H1 (cell line): ENCODE data around the gene PLXND1. TPM values are rescaled to one million over a fixed set of nuclear protein-coding genes. Genes with fewer than 3 reads are reported as not detected.
A peak's percentile ranks its signal among the peaks of the same experiment; 100 is the strongest.

Experiments used
- CTCF ChIA-PET: fragments of 300-600 bp; sonication (Branson Sonifier 250); formaldehyde crosslinking; loops from one replicate; lab custom pipeline; 2021; ENCODE audit not compliant: partially characterized antibody; lab: Charles Lee
- POLR2A ChIA-PET: fragments of 300-600 bp; sonication (Branson Sonifier 250); formaldehyde crosslinking; loops from one replicate; lab custom pipeline; 2021; ENCODE audit warnings: inconsistent platforms; ENCODE audit not compliant: partially characterized antibody; lab: Charles Lee
- DNase-seq, 2 experiments: peaks; one replicate each; pipeline versions ENCODE4 v3.0.0 to v3.0.0-alpha.2; 2010 to 2022; ENCODE audit warnings: low spot score in 2 of 2, low read depth in 1 of 2, mixed read lengths in 1 of 2
- FAIRE-seq: peaks from 2 replicates; lab custom pipeline; 2011; peaks lifted over from hg19 to GRCh38; lab: Jason Lieb, UNC
- H2AFZ ChIP-seq: 2 replicates; pipeline ENCODE4 v1.8.1; 2012; ENCODE audit warnings: low read length, inconsistent platforms
- H2AK5ac ChIP-seq: 2 replicates; pipeline ENCODE4 v1.6.1; 2013; ENCODE audit warnings: low read depth, low read length
- H2BK120ac ChIP-seq: replicated peaks from 2 replicates; pipeline ENCODE3; 2013; ENCODE audit warnings: low read depth, low read length, inconsistent platforms
- H2BK12ac ChIP-seq: 2 replicates; pipeline ENCODE4 v1.6.1; 2013; ENCODE audit warnings: low read depth, low read length
- H2BK15ac ChIP-seq: 2 replicates; pipeline ENCODE4 v1.6.1; 2013; ENCODE audit warnings: low read length
- H2BK20ac ChIP-seq: 2 replicates; pipeline ENCODE4 v1.6.1; 2013; ENCODE audit warnings: low read length
- H2BK5ac ChIP-seq: 2 replicates; pipeline ENCODE4 v1.6.1; 2013; ENCODE audit warnings: low read depth, low read length
- H3K14ac ChIP-seq: 2 replicates; pipeline ENCODE4 v1.6.1; 2013; ENCODE audit warnings: inconsistent platforms; ENCODE audit not compliant: insufficient read length
- H3K18ac ChIP-seq: 2 replicates; pipeline ENCODE4 v1.6.1; 2013; ENCODE audit warnings: low read length; ENCODE audit errors: extremely low read depth
- H3K23ac ChIP-seq: 2 replicates; pipeline ENCODE4 v1.6.1; 2013; ENCODE audit warnings: inconsistent platforms; ENCODE audit not compliant: insufficient read length
- H3K23me2 ChIP-seq: 2 replicates; pipeline ENCODE4 v1.6.1; 2013; ENCODE audit warnings: low read depth, low read length
- H3K27ac ChIP-seq: 2 replicates; pipeline ENCODE4 v1.6.1; 2011; ENCODE audit warnings: low read depth, low read length, inconsistent platforms
- H3K27me3 ChIP-seq, 4 experiments: replicated peaks in 1 of 4; 1 replicate in 1 of 4; 2 replicates in 3 of 4; pipeline versions ENCODE4 v1.6.1 to v1.8.1; 2011 to 2013; ENCODE audit warnings: low read length in 3 of 4, mild to moderate bottlenecking in 3 of 4, inconsistent platforms in 2 of 4, mixed read lengths in 2 of 4, moderate library complexity in 1 of 4; ENCODE audit not compliant: control insufficient read depth in 3 of 4, insufficient read depth in 3 of 4; ENCODE audit errors: extremely low read depth in 1 of 4
- H3K36me3 ChIP-seq, 4 experiments: 2 replicates each; pipeline versions ENCODE4 v1.6.1 to v1.8.1; 2011 to 2013; ENCODE audit warnings: mild to moderate bottlenecking in 4 of 4, low read length in 3 of 4, moderate library complexity in 2 of 4, control low read depth in 1 of 4, inconsistent platforms in 1 of 4; ENCODE audit not compliant: insufficient read depth in 4 of 4, control insufficient read depth in 2 of 4
- H3K4ac ChIP-seq: replicated peaks from 2 replicates; pipeline ENCODE3; 2013; ENCODE audit warnings: low read length, low read depth, mixed read lengths, inconsistent platforms; ENCODE audit not compliant: insufficient read length
- H3K4me1 ChIP-seq, 4 experiments: replicated peaks in 1 of 4; 1 replicate in 1 of 4; 2 replicates in 3 of 4; pipeline versions ENCODE4 v1.6.1 to v1.8.1; 2011 to 2013; ENCODE audit warnings: low read length in 3 of 4, inconsistent platforms in 2 of 4, mixed read lengths in 1 of 4; ENCODE audit not compliant: insufficient read depth in 4 of 4, control insufficient read depth in 3 of 4
- H3K4me2 ChIP-seq, 2 experiments: 2 replicates each; pipeline versions ENCODE4 v1.6.1 to v1.8.1; 2011 to 2013; ENCODE audit warnings: low read depth in 2 of 2, low read length in 2 of 2, control low read depth in 1 of 2, inconsistent platforms in 1 of 2, mild to moderate bottlenecking in 1 of 2; ENCODE audit not compliant: insufficient read depth in 1 of 2
- H3K4me3 ChIP-seq, 4 experiments: fragments of 200-600, 300-600 bp in 1 of 4; sonication (generic), shearing (Covaris generic), sonication (Bioruptor Twin) in 1 of 4; 2 replicates each; pipeline versions ENCODE4 v1.5.1 to v1.8.1; 2011 to 2016; ENCODE audit warnings: low read length in 4 of 4, low read depth in 3 of 4, control low read depth in 2 of 4, inconsistent platforms in 2 of 4, mild to moderate bottlenecking in 2 of 4, mixed read lengths in 1 of 4, moderate library complexity in 1 of 4; ENCODE audit not compliant: insufficient read depth in 2 of 4; ENCODE audit errors: extremely low read depth in 1 of 4
- H3K56ac ChIP-seq: replicated peaks from 2 replicates; pipeline ENCODE3; 2013; ENCODE audit warnings: low read depth, mild to moderate bottlenecking, mixed read lengths, low read length, inconsistent platforms; ENCODE audit not compliant: insufficient read length
- H3K79me1 ChIP-seq: 2 replicates; pipeline ENCODE4 v1.6.1; 2013; ENCODE audit warnings: low read depth, low read length, control low read depth
- H3K79me2 ChIP-seq, 2 experiments: 2 replicates each; pipeline versions ENCODE4 v1.6.1 to v1.8.1; 2012 to 2013; ENCODE audit warnings: low read length in 2 of 2, mild to moderate bottlenecking in 2 of 2, inconsistent platforms in 1 of 2; ENCODE audit not compliant: insufficient read depth in 2 of 2, control insufficient read depth in 1 of 2
- H3K9ac ChIP-seq, 4 experiments: replicated peaks in 1 of 4; 1 replicate in 1 of 4; 2 replicates in 3 of 4; pipeline versions ENCODE4 v1.6.1 to v1.8.1; 2011 to 2013; ENCODE audit warnings: low read depth in 3 of 4, low read length in 3 of 4, control low read depth in 2 of 4, mild to moderate bottlenecking in 2 of 4, moderate library complexity in 2 of 4, inconsistent platforms in 1 of 4; ENCODE audit errors: extremely low read depth in 1 of 4
- H3K9me3 ChIP-seq, 2 experiments: 2 replicates each; pipeline versions ENCODE4 v1.6.1 to v1.8.1; 2012 to 2013; ENCODE audit warnings: mild to moderate bottlenecking in 2 of 2, moderate library complexity in 2 of 2, control low read depth in 1 of 2, inconsistent platforms in 1 of 2, low read depth in 1 of 2, low read length in 1 of 2, mixed read lengths in 1 of 2; ENCODE audit not compliant: insufficient read depth in 2 of 2
- H4K20me1 ChIP-seq, 2 experiments: replicated peaks in 1 of 2; 2 replicates each; pipeline versions ENCODE3 to v1.8.1; 2011 to 2013; ENCODE audit warnings: inconsistent platforms in 2 of 2, low read length in 2 of 2, mild to moderate bottlenecking in 1 of 2; ENCODE audit not compliant: insufficient read depth in 2 of 2, control insufficient read depth in 1 of 2
- H4K5ac ChIP-seq: 2 replicates; pipeline ENCODE4 v1.6.1; 2013; ENCODE audit warnings: low read length, low read depth, mixed read lengths, inconsistent platforms; ENCODE audit not compliant: insufficient read length
- H4K8ac ChIP-seq: 2 replicates; pipeline ENCODE4 v1.8.0; 2013; ENCODE audit warnings: mild to moderate bottlenecking, moderate library complexity, low read length, inconsistent platforms; ENCODE audit not compliant: insufficient read depth; ENCODE audit errors: extremely low read depth
- H4K91ac ChIP-seq: replicated peaks from 2 replicates; pipeline ENCODE3; 2013; ENCODE audit warnings: low read length, mixed read lengths, inconsistent platforms; ENCODE audit not compliant: insufficient read length
- BACH1 ChIP-seq: IDR thresholded peaks from 2 replicates; pipeline ENCODE4 v1.6.1; 2012; ENCODE audit warnings: low read length, improper control_type of control experiment
- KDM4A ChIP-seq: IDR thresholded peaks from one replicate; pipeline ENCODE4 v1.7.1; 2012; ENCODE audit warnings: low read depth, mild to moderate bottlenecking, moderate library complexity, low read length, inconsistent platforms; ENCODE audit not compliant: severe bottlenecking
- NRF1 ChIP-seq: IDR thresholded peaks from 2 replicates; pipeline ENCODE4 v1.6.1; 2011; ENCODE audit warnings: mild to moderate bottlenecking, low read depth, low read length, improper control_type of control experiment
- PHF8 ChIP-seq: fragments of 200-600 bp; sonication (generic); conservative IDR thresholded peaks from 2 replicates; pipeline ENCODE4 v1.7.1; 2012; ENCODE audit warnings: low read depth, mild to moderate bottlenecking, inconsistent platforms, low read length, moderate library complexity
- RBBP5 ChIP-seq: IDR thresholded peaks from 2 replicates; pipeline ENCODE4 v1.7.1; 2012; ENCODE audit warnings: low read depth, mild to moderate bottlenecking, inconsistent platforms, low read length, moderate library complexity, borderline replicate concordance
- SAP30 ChIP-seq: fragments of 300-600 bp; sonication (generic); IDR thresholded peaks from 2 replicates; pipeline ENCODE4 v1.7.1; 2012; ENCODE audit warnings: low read length, moderate library complexity, mild to moderate bottlenecking, inconsistent platforms; ENCODE audit not compliant: insufficient read depth, insufficient replicate concordance
- TAF7 ChIP-seq: optimal IDR thresholded peaks from 2 replicates; pipeline ENCODE3; 2011; ENCODE audit warnings: low read depth, mild to moderate bottlenecking, inconsistent platforms, low read length, moderate library complexity, borderline replicate concordance
- WGBS, 2 experiments: shearing (Covaris generic) in 1 of 2; methylation state at CpG; one replicate each; pipeline versions ENCODE4 v1.1.6 to v1.1.7; 2013 to 2015; ENCODE audit warnings: low lambda C conversion rate in 2 of 2, mixed read lengths in 2 of 2, inconsistent platforms in 1 of 2, low coverage in 1 of 2, missing lambda C conversion rate in 1 of 2; ENCODE audit not compliant: insufficient replicate concordance in 2 of 2, insufficient coverage in 1 of 2, insufficient read length in 1 of 2; ENCODE audit errors: extremely low coverage in 1 of 2, missing lambda C conversion rate in 1 of 2; 5-methylcytosine and 5-hydroxymethylcytosine counted together
- long read RNA-seq, 2 experiments: library from RNA in 1 of 2; library from capped mRNA in 1 of 2; stranded (forward); transcript quantifications; one replicate each; pipeline ENCODE4 v2.0.0, GENCODE V29; 2021; ENCODE audit warnings: inconsistent platforms in 1 of 2
- polyA minus RNA-seq, 3 experiments: library from RNA; depleted of rRNA, polyadenylated mRNA; stranded (reverse); fragments of >200 nt; gene quantifications; 1 replicate in 2 of 3; 2 replicates in 1 of 3; pipeline ENCODE4 v1.2.3, GENCODE V29; 2011
- polyA plus RNA-seq, 7 experiments: library from polyadenylated mRNA; depleted of rRNA in 3 of 7; stranded (reverse) in 5 of 7; unstranded in 2 of 7; fragments of >200 nt in 5 of 7; fragments of 200-250 nt in 2 of 7; gene quantifications; 1 replicate in 5 of 7; 2 replicates in 1 of 7; 4 replicates in 1 of 7; pipeline versions ENCODE4 v1.2.1 to v1.2.3, GENCODE V29; 2011 to 2013; ENCODE audit warnings: missing spikeins in 2 of 7, mixed read lengths in 2 of 7
- total RNA-seq: library from RNA; stranded (reverse); fragmentation: NEBNext Ultra II Directional; extraction: Animal tissue kit (Norgen Biotek cat#: 25700); gene quantifications from 2 replicates; pipeline ENCODE4 v1.2.1, GENCODE V29; 2021

PLXND1 gene
- total RNA-seq, result 60.2 and 66.4 TPM in 2 replicates
- polyA plus RNA-seq (2011; rRNA removed), result 17.7 and 21.7 TPM in 2 replicates
- polyA plus RNA-seq (2011; cell fraction: cytosol; rRNA removed), result 18.6 TPM
- 82.4 TPM for polyA plus RNA-seq (2011; cell fraction: nucleus; rRNA removed)
- polyA plus RNA-seq (2012, experiment 1 of 2), result 31.8 to 69.1 TPM (median 54.8 TPM) in 4 replicates
- polyA plus RNA-seq (2012, experiment 2 of 2), result 41.9 TPM
- 103 TPM for polyA plus RNA-seq (2013, experiment 1 of 2)
- 99.8 TPM for polyA plus RNA-seq (2013, experiment 2 of 2)
- 28.1 and 28.5 TPM in 2 replicates for polyA minus RNA-seq (2011; rRNA and poly(A)+ RNA removed)
- polyA minus RNA-seq (2011; cell fraction: cytosol; rRNA and poly(A)+ RNA removed), result 23.0 TPM
- 22.9 TPM for polyA minus RNA-seq (2011; cell fraction: nucleus; rRNA and poly(A)+ RNA removed)
- long read RNA-seq, experiment 1, partial matches to known transcripts, result 7 of 15 reads
- long read RNA-seq, experiment 1, other reads (novel, unspliced or antisense), result 6 of 15 reads
- long read RNA-seq, experiment 2, result 0 reads

GRCh38 chr3:129606636-129607390 lies at the start of gene PLXND1:
Gene PLXND1 (minus strand): TSS chr3:129606676. CDS start chr3:129606639, 37 bp downstream.
- Histone ChIP-seq H4K91ac (peak within 1 kb of the TSS; percentile 93), H3K36me3 (no peaks in the 10 kb centered on the region; a peak in 1 of 8 replicates), H4K20me1 (peaks cover 5 to 20% of the 10 kb centered on the region in 2 experiments), H3K79me1 (no peaks in the 10 kb centered on the region), H2BK15ac (peak within 1 kb of the TSS; percentile 95; the same call in 1 of the 2 replicates), H2BK120ac (no peak within 1 kb of the TSS), H2BK5ac (peak within 1 kb of the TSS; percentile 66; the same call in 1 of the 2 replicates), H2BK12ac (peak within 1 kb of the TSS; percentile 97; the same call in 1 of the 2 replicates), H3K27me3 (peaks cover 7 to 31% (median 22%) of the 10 kb centered on the region in 4 experiments; a peak in 6 of 7 replicates), H3K9ac (peak within 1 kb of the TSS in 3 of 4 experiments; percentile 29 to 52 (median 29); a peak in 4 of 7 replicates), H4K8ac (peak within 1 kb of the TSS; percentile 63; the same call in 1 of the 2 replicates), H3K9me3 (no peaks in the 10 kb centered on the region), H4K5ac (peak within 1 kb of the TSS; percentile 47), H3K14ac (peak within 1 kb of the TSS; percentile 25), H3K4ac (peak within 1 kb of the TSS; percentile 83), H3K4me1 (peaks cover 4 to 52% (median 43%) of the 10 kb centered on the region in 4 experiments), H2AFZ (0 out of 2 replicates have a peak within 1 kb of the TSS, but pooled peaks have one; percentile 43), H3K4me2 (peak within 1 kb of the TSS; percentile 75 to 91), H3K4me3 (peak within 1 kb of the TSS; percentile 46 to 76 (median 62)), H3K27ac (no peak within 1 kb of the TSS), H3K18ac (peak within 1 kb of the TSS; percentile 88), H2AK5ac (no peak within 1 kb of the TSS), H3K79me2 (peaks cover 4 to 11% of the 10 kb centered on the region in 2 experiments; a peak in 1 of 4 replicates), H3K23ac (no peak within 1 kb of the TSS), H3K23me2 (peaks cover 23% of the 10 kb centered on the region; the same call in 1 of the 2 replicates), H3K56ac (peak within 1 kb of the TSS; percentile 74), H2BK20ac (peak within 1 kb of the TSS; percentile 72; the same call in 1 of the 2 replicates)
- FAIRE-seq, result no peak
- WGBS, 2 experiments, result 3% methylated on average over 29 of the region's 96 CpGs; no CpG with 5 or more reads in 1 of the 2 experiments
- DNase-seq, result peak in 1 of 2 experiments; percentile 78
- POLR2A ChIA-PET, result interaction anchor here (0.6 to 4.5 kb wide), 5 partner anchors 10 to 334 kb away, joined by 3 to 17 read pairs (median 8); no protein-coding TSS in a partner anchor
- CTCF ChIA-PET, result interaction anchor here (1.1 to 2.7 kb wide), 4 partner anchors 11 to 88 kb away, joined by 3 to 10 read pairs (median 6); no protein-coding TSS in a partner anchor
- TF ChIP-seq TAF7 (no peak), SAP30 (no peak), PHF8 (no peak; the same call in 1 of the 2 replicates), RBBP5 (peak; percentile 67; the same call in 1 of the 2 replicates), KDM4A (peak; percentile 48), NRF1 (no peak), BACH1 (0 out of 2 replicates have a peak, but pooled peaks have one; percentile 18)
